GM19438 (cell line): ENCODE results near the gene GGA1.
"Not testable (repeated sequence)": the region's sequence is repeated elsewhere in the genome, so short reads cannot be mapped to it uniquely, and the experiment has no call there.

ENCODE experiments used
- ATAC-seq: cut with Tn5 transposase; IDR thresholded peaks from one replicate; pipeline ENCODE4 v1.9.1; 2021; ENCODE audit warnings: low read depth; ENCODE audit not compliant: unreplicated experiment

The GGA1 gene

DNA sequence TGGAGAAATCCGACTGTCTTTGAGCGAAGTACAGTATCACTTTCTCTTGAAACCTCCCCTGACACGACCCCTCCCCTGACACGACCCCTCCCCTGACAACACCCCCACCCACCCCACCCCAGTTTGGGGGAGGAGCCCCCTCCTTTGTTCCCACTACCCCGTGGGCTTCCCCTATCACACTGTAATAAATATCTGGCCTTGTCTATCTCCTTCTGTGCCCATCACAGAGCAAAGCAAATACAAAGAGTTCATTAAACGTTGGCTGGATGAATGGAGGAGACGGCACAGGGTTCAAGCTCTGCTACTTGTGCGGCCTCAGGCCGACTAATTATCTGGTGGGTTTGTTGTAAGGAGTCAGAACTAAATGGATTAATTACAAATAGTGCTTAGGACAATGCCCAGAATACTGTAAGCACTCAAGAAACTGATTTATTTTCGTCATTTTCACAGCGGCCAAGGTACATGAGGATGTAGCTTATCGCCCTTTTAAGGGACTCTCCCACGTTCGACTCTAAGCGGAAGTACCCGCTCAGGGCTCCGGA is 628 bp upstream of the GGA1 start:
- no peak for ATAC-seq

DNA sequence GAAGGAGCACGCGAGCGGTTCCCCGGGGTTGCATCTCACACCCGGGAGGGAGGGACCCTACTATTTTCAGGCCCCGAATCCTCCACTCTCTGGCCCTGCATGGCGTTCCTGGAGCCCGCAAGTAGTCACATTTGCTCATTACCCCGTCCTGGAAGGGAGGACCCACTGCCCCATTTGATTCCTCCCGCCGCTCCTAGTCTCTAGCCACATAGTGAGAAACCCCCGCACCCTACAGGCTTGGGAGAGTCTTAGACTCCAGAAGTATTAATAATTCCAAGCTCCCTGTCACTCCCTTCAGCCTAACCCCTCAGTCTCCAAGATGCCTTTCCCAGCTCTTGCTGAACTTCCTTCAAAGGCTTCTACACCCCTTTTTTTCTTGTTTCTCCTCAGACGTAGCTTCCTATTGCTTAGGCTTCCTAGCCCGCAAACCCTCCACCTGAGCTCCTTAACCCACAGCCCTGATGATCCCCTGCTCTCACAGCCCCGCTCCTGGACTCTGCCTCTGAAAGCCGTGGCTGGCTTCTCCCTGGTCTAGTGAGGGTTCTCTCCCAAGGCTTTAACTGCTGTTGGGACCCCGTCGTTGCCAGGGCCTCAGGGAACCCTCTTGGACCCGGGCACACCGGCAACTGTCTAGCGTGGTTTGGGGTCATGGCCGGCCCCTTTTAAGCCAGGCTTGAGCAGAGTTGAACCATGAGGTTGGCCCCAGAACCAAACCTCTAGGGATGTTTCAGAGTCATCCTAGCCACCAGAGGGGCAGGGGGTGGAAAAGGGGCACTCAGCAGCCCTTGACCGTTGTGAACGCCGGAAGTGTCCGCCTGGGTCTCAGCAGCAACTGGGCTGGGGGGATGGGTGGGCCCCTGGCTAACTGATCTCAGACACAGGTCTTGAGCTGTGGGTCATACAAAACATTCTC is 862 bp downstream of the GGA1 start:
- ATAC-seq: no peak

- not testable (repeated sequence) for ATAC-seq
Measured at GRCh38 chr22:37610153-37610475, 1.5 kb downstream of the GGA1 start.

DNA sequence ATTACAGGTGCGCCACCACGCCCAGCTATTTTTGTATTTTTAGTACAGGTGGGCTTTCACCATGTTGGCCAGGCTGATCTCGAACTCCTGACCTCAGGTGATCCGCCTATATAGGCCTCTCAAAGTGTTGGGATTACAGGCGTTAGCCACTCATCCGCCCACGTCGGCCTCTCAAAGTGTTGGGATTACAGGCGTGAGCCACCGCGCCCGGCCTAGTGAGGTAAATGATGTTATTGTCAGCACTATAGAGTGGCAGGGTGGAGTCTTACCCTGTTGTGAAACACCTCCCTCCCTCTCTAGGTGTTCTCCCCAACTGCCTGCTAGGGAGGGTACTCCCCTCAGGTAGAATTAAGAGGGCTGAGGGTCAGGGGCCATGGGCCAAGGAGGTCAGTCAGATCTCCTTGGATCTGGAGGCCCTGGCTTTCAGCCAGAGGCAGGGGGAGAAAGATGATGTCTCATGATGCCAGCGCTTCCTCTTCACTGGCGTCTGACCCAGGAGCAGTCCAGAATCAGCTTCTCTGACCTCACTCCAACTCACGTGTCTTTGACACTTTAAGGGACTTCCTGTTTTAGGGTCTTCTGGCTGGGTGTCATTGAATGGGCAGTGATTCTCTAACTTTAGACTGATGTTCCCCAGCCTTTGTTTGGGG is 2.0 kb downstream of the GGA1 start:
- no peak for ATAC-seq

DNA sequence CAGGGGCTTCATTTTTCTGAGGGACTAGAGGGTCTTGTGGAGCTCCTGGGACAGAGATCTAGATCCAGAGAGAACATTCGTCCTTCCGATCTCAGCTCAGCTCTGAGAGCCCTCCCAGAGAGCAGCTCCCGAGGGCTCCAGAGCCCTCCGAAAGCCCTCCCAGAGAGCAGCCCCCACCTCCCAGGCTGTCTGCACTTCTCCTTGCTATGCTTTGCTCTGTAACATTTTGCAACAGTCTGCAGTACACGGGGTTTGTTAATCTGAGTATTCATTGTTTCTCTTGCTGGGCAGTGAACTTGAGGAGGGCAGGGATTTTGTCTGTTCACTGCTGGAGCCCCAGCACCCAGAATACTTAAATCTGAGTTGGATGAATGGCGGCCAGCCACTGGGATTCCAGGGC is 2.6 kb downstream of the GGA1 start:
- ATAC-seq: no peak

DNA sequence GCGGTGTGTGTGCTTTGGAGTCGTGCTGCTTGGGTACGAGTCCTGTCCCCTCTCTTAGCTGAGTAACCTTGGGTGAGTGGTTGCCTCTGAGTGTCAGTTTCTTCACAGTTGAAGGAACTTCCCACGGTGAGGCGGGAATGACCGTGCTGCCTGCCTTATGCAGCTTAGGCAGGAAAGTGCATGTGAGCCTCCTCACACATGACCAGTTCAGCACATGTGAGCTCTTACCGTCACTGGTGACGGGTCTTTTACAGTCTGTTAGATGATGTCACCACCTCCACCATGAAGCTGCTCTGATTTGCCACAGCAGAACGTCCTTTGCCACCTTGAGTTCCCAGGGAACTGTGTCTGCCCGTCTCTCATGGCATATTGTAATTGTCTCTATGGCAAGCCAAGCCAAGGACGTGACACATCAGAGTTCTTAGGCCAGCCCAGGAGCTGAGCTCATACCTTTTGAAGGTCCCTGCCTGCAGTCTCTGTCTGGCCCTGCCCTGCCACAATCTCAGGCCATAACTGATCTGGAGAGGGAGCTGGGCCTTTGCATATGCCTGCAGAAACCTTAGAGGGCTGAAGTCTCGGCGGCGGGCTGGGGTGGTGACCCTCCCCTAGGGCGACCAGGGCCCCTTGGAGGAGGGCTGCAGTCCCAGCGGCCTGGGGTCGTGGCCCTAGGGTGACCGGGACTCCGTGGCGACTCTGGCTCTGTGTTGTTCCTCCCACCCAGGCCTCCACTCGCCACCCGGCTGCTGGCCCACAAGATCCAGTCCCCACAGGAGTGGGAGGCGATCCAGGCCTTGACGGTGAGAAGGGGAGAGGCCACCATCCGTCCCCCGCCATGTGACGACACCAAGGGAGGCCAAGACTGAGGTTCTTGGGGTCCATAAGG is 7.8 kb downstream of the GGA1 start:
- no peak for ATAC-seq

DNA sequence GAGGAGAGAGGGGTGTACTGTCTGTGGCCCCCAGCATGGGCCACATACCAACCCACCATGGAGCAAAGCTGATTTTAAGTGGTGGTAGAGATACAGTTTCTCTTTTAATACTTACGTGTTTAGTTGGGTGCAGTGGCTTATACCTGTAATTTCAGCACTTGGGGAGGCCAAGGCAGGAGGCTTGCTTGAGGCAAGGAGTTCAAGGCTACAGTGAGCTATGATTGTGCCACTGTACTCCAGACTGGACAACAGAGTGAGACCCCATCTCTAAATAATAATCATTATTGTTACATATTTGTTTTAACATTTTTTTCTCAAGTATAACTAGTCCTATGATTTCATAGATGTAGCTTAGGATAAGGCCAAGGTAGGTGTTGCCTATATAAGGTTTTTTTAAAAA is 8.8 kb downstream of the GGA1 start:
- ATAC-seq: no peak

DNA sequence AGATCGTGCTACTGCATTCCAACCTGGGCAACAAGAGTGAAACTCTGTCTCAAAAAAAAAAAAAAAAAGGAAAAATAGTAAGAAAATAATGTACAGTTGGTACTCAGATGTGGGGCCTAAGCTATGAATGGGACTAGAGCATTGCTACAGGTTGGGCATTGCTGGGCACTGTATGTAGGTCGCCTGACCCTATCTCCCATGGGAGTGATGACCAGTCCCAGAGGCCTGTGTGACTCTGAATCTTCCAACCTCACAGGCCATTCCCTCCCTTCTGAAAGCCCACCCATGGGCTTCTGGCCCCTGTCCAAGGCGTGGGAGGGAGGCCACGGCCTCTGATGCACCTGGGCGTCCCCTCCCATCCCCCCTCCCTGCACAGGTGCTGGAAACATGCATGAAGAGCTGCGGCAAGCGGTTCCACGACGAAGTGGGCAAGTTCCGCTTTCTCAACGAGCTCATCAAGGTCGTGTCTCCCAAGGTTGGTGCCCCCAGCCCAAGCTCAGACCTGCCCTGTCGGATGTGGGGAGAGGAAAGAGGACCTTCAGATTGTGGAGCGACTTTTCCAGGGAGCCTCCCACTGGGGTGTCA is 9.5 kb downstream of the GGA1 start:
- ATAC-seq: no peak

GRCh38 chr22:37618674-37619073 is 10.0 kb downstream of the GGA1 start:
- ATAC-seq: no peak

DNA sequence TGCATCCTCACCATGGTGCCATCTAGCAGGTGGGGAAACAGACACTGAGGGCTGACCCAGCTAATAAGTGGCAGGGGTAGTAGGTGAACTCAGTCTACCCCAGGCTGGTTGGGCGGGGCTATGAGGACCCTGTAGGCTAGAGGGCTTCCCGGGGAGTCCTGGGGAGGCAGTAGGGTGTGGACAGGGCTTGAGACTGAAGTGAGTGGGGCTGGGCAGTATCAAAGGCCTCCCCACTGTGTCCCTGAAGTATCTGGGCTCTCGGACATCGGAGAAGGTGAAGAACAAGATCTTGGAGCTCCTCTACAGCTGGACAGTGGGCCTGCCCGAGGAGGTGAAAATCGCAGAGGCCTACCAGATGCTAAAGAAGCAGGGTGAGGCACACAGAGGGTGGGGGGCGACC is 11.4 kb downstream of the GGA1 start:
- ATAC-seq: no peak

GRCh38 chr22:37621352-37621860 is 12.8 kb downstream of the GGA1 start:
- no peak for ATAC-seq

DNA sequence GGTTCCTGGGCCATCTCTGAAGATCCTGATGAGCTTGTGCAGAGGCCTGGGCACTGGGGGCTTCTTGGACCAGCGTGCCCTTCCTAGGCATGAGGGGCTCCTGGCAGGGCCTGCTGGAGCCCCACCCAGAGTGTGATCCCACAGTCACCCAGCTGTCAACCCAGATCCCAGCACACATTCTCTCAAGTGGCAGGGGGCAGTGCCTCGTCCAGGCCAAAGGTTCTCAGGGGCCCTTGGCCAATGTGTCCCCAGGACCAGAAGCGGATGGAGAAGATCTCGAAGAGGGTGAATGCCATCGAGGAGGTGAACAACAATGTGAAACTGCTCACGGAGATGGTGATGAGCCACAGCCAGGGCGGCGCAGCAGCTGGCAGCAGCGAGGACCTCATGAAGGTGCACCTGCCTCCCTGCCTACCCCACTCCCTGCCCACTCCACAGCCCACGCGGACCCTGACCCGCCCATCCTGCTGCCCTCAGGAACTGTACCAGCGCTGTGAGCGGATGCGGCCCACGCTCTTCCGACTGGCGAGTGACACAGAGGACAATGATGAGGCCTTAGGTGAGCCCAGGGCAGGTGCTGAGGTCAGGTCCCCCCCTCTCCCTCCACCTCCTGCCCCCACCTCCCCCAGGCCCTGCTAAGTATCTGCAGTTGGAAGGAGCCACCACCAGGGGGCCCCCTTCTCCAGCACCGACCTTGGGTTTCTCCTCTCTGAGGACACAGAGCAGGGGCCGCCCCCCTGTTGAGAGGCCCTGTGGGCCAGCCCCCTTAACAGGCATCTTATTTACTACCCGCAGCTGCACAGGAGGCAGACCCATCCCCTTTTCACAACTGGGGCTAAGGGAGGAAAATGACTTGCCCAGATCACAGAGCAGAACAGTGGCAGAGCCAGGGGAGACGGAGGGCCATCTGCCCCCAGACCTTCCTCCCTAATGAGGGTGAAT is 14.7 kb downstream of the GGA1 start:
- ATAC-seq: no peak

DNA sequence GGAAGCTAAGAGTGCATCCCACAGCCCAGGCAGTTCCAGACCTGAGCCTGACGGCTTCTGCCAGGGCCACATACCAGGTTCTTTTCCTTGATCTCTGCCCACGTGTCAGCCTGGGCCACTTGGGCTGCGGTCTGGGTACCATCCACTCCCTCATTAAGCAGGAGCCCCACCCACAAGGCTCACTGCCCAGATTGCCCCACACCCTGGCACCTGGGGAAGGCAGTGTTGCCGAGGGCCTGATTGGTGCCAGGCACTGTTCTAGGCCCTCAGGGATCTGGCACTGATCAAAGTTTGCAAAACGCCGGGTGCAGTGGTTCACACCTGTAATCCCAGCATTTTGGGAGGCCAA is 15.4 kb downstream of the GGA1 start:
- ATAC-seq: no peak

DNA sequence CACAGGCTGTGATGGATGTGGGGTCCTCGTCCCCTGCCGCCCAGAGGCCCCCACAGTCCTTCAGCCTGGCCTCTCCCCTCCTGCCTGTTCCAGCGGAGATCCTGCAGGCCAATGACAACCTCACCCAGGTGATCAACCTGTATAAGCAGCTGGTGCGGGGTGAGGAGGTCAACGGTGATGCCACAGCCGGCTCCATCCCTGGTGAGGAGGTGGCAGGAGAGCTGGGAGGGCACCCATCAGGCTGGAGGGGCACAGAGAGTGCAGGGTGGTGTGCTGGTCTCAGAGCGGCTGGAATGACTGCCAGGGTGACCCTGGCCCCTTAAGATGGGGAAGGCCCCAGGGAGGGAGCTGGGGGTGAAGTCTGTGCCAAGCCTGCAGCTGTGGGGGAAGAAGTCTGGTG is 16.2 kb downstream of the GGA1 start:
- ATAC-seq: no peak

DNA sequence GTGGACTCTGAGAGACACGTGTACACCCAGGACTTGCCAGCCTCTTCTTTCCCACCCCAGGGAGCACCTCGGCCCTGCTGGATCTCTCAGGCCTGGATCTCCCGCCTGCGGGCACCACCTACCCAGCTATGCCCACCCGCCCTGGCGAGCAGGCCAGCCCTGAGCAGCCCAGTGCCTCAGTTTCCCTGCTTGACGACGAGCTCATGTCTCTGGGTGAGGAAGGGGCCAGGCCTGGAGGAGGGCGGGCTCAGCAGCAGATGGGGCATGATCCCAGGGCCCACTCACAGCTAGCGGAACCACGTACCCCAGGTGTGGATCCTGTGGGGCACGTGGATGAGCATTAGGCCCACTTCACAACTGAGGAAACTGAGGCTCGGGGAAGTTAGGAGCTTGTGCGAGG is 17.1 kb downstream of the GGA1 start:
- no peak for ATAC-seq

GRCh38 chr22:37626144-37626543 is 17.5 kb downstream of the GGA1 start:
- no peak for ATAC-seq

DNA sequence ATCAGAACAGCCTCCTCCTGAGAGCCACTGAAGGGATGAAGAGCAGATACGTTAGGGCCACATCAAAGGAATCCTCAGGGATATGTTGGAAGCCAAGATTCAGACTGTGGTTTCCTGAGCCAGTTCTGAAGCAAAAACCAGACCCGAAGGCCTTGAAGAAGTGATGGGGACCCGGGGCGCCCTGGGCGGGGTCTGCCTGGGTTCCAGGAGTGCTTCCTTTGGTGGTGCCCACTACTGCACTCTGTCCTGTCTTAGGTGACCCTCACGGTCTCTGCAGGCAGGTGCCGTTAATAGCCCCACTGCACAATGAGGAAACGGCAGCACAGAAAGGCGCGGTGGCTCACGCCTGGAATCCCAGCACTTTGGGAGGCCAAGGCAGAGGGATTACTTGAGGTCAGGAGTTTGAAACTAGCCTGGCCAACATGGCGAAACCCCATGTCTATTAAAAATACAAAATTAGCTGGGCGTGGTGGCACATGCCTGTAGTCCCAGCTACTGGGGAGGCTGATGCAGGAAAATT is 18.0 kb downstream of the GGA1 start:
- ATAC-seq: no peak

DNA sequence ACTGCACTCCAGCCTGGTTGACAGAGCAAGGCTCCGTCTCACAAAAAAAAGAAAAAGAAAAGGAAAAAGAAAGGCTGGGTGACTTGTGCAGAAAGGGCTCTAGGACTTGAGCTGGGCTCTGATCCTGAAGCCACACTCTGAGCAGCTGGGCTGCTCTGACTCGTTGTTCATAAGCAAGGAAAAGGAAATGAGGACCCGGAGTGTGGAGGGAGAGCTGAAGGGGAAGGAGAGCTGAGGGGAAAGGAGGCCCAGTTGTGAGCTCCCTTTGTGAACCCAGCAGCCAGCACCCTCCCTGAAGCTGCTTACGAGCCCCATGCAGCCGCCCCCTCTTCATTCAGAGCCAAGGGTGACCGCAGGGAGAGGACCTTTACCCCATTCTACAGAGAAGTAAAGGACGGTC is 18.5 kb downstream of the GGA1 start:
- ATAC-seq: no peak

DNA sequence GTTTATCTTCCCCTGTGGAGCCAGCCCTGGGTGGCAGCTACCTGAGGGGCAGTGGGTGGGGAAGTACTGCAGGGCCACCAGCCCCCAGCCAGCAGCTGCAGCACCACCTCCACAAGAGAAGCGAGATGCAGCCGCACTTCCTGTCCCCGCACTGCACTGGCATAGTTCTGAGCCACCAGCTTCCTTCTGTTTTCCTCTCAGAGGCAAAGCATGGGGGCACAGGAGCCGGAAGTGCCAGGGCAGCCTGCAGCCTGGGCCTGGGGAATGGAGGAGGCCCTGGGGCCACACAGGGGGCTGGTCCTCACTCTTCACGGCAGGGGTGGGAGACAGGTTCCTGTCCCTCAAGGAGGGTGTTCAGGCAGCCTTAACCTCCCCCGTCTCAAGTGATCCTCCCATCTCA is 18.9 kb downstream of the GGA1 start:
- ATAC-seq: no peak
